Adrenal gland (tissue), 12 donors: ENCODE measurements around the gene PPFIA2. TPM values are rescaled to one million over a fixed set of nuclear protein-coding genes. Genes with fewer than 3 reads are reported as not detected.

ENCODE experiments used
- DNase-seq, 7 donors: peaks; one replicate each; pipeline ENCODE4 v3.0.0-alpha.2; 2019 to 2020
- H3K27ac ChIP-seq, 5 donors: fragments of 200-600 bp; sonication (generic) in 4 of 5; 1 replicate in 3 of 5; 2 replicates in 2 of 5; pipeline versions ENCODE4 v1.5.1 to v1.8.0; 2016 to 2020; ENCODE audit warnings: mild to moderate bottlenecking in 1 of 5
- H3K27me3 ChIP-seq: fragments of 200-600 bp; 2 replicates; pipeline ENCODE4 v1.8.0; 2021
- H3K36me3 ChIP-seq, 2 donors: fragments of 200-600 bp; replicated peaks in 1 of 2; 1 replicate in 1 of 2; 2 replicates in 1 of 2; pipeline versions ENCODE4 v1.5.1 to v1.8.0; 2018 to 2022
- H3K4me1 ChIP-seq, 2 donors: fragments of 200-600 bp; replicated peaks in 1 of 2; 1 replicate in 1 of 2; 2 replicates in 1 of 2; pipeline versions ENCODE4 v1.5.1 to v1.8.0; 2018 to 2021
- H3K4me3 ChIP-seq, 4 donors: fragments of 200-600 bp; sonication (generic) in 3 of 4; one replicate each; pipeline ENCODE4 v1.5.1; 2016 to 2018
- H3K9me3 ChIP-seq, 3 donors: fragments of 200-600 bp; sonication (generic) in 1 of 3; replicated peaks in 1 of 3; 1 replicate in 2 of 3; 2 replicates in 1 of 3; pipeline versions ENCODE4 v1.5.1 to v1.8.0; 2016 to 2021
- POLR2A ChIP-seq, 2 donors: fragments of 450-650 bp; IDR thresholded peaks; one replicate each; pipeline ENCODE4 v1.6.1; 2017; ENCODE audit warnings: antibody characterized with exemption in 2 of 2, mild to moderate bottlenecking in 2 of 2, moderate library complexity in 1 of 2
- WGBS, 4 donors: extraction: QIAGEN DNeasy Blood & Tissue Kit in 2 of 4; methylation state at CpG; one replicate each; pipeline versions ENCODE4 v1.1.5 to v1.1.7; 2013 to 2017; 5-methylcytosine and 5-hydroxymethylcytosine counted together
- intact Hi-C, 2 donors: fragments of 100-400 bp; cut with DNase I; formaldehyde crosslinking; loops; one replicate each; pipeline versions ENCODE4 v1.14.1 to v1.15.0; 2022 to 2023
- polyA plus RNA-seq, 3 donors: library from polyadenylated mRNA; stranded (reverse); fragments of 200-250 nt in 2 of 3; fragments of 350-450 nt in 1 of 3; fragmentation: Illumina TruSeq in 1 of 3; extraction: RNeasy Lipid Tissue Mini Kit (QIAGEN cat#74804) in 1 of 3; gene quantifications; one replicate each; pipeline ENCODE4 v1.2.3, GENCODE V29; 2013 to 2014
- total RNA-seq, 9 donors: library from RNA; depleted of rRNA in 4 of 9; stranded (reverse); fragments of >200 nt in 4 of 9; fragments of 120-200 nt in 1 of 9; fragmentation: NEBNext Ultra II Directional in 1 of 9; extraction: Animal tissue kit (Norgen Biotek cat#: 25700) in 1 of 9; gene quantifications; one replicate each; pipeline versions ENCODE4 v1.1.0 to v1.2.4, GENCODE V29; 2013 to 2023
- TF ChIP-seq, protein P1 (sequence below), 6 experiments: fragments of 450-650 bp in 4 of 6; fragments of 200-600 bp in 2 of 6; sonication (generic) in 1 of 6; IDR thresholded peaks; 1 replicate in 5 of 6; 2 replicates in 1 of 6; pipeline versions ENCODE4 v1.5.1 to v1.8.0; 2016 to 2021; ENCODE audit warnings: antibody characterized with exemption in 6 of 6, mild to moderate bottlenecking in 2 of 6, moderate library complexity in 1 of 6
- donor health status: healthy with polysubstance abuse.
- donor health status: Bipolar disorder and iron deficiency.
- donor health status: DM: yes; HTN: yes; CAD: no.
- donor health status: DM: no; HTN: no; CAD: no.
- donor health status: DM: no; HTN: no; CAD: no.
- donor health status: DM: yes; HTN: yes; CAD: no.

Gene PPFIA2
- total and polyA plus RNA-seq, 12 donors: 0.35 to 16.4 (median 2.4) TPM

DNA sequence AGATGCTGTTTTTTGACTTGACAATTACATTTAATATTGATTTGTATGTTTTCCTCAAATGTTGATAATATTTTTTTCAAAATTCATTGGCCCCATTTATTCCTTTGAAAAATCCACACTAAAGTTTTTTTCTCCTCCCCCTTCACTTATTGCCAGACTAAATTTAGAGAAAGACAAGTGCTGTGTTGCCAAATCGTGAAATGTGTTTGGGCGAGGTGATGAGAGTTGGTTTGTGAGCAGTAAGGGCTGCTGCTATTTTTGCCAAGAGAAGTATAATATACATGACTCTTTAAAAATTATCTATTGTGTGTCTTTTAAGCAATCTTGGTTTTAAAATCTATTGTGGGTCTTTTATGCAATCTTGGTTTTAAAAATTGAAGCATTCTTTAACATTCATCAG, 188.9 kb downstream of the PPFIA2 start:
- no peak for TF ChIP-seq POLR2A (IDR thresholded peaks at IDR 0.05)
- TF ChIP-seq, protein P1, sequence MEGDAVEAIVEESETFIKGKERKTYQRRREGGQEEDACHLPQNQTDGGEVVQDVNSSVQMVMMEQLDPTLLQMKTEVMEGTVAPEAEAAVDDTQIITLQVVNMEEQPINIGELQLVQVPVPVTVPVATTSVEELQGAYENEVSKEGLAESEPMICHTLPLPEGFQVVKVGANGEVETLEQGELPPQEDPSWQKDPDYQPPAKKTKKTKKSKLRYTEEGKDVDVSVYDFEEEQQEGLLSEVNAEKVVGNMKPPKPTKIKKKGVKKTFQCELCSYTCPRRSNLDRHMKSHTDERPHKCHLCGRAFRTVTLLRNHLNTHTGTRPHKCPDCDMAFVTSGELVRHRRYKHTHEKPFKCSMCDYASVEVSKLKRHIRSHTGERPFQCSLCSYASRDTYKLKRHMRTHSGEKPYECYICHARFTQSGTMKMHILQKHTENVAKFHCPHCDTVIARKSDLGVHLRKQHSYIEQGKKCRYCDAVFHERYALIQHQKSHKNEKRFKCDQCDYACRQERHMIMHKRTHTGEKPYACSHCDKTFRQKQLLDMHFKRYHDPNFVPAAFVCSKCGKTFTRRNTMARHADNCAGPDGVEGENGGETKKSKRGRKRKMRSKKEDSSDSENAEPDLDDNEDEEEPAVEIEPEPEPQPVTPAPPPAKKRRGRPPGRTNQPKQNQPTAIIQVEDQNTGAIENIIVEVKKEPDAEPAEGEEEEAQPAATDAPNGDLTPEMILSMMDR (IDR thresholded peaks at IDR 0.05): no peak
- Histone ChIP-seq H3K27ac (no peak overlapping the region), H3K36me3 (no peaks in the 10 kb centered on the region), H3K4me3 (no peak overlapping the region), H3K27me3 (no peaks in the 10 kb centered on the region), H3K9me3 (no peaks in the 10 kb centered on the region), H3K4me1 (no peaks in the 10 kb centered on the region)
- intact Hi-C loops: no loop called here
- WGBS, 4 donors: 76 to 87% (median 78%) methylated on average over 2 of the region's 2 CpGs
- DNase-seq: no peak

DNA sequence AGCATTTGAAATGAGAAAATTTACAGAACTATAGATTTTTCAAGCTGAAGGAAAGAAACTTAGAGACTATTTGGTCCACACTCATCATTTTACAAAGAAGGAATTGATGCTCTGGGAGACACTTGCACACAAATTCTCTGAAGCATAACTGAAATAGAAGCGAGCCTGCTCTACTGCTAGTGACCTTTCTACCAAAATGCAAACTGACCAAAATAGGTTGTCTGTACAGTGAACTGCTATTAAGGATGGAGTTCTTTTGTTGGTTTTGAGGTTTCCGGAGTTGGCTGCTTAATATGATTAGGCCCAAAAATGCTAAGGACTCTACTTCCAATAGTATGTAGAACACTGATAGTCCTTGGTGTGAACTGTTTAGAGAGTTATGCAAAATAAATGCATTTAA, 194.9 kb downstream of the PPFIA2 start:
- H3K9me3 ChIP-seq: no peaks in the 10 kb centered on the region
- 77 to 84% (median 82%) methylated on average over 2 of the region's 2 CpGs for WGBS, 4 donors
- intact Hi-C loops: no loop called here
- no peaks in the 10 kb centered on the region for H3K4me1 ChIP-seq
- DNase-seq: no peak
- H3K27ac ChIP-seq: no peak overlapping the region
- H3K36me3 ChIP-seq: no peaks in the 10 kb centered on the region
- H3K27me3 ChIP-seq: no peaks in the 10 kb centered on the region
- no peak overlapping the region for H3K4me3 ChIP-seq
- TF ChIP-seq, protein P1 (IDR thresholded peaks at IDR 0.05): no peak
- TF ChIP-seq POLR2A (IDR thresholded peaks at IDR 0.05): no peak

DNA sequence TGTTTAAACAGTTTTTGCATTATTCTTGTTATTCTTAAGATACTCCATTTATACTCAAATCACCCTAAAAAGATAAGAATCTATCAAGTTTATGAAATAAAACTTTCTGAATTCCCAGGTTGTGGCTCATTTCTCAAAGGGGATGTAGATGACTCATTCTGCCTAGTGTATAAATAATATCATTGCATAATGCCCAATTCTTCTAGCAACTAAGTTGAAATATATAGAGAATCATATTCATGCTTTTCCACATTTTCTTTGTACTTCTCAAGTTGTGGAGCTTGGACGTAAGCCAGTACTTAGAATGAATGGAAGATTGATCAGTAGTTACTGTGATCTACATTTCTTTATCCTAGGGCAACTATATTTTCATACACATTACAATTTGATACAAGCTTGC, 201.1 kb downstream of the PPFIA2 start:
- WGBS, 4 donors: 57 to 75% (median 69%) methylated on average over 1 of the region's 1 CpG
- no peaks in the 10 kb centered on the region for H3K36me3 ChIP-seq
- intact Hi-C loops: no loop called here
- no peak for DNase-seq
- H3K4me1 ChIP-seq: no peaks in the 10 kb centered on the region
- no peak overlapping the region for H3K27ac ChIP-seq
- H3K9me3 ChIP-seq: no peaks in the 10 kb centered on the region
- H3K27me3 ChIP-seq: no peaks in the 10 kb centered on the region
- H3K4me3 ChIP-seq: no peak overlapping the region
- TF ChIP-seq, protein P1 (IDR thresholded peaks at IDR 0.05): no peak
- TF ChIP-seq POLR2A (IDR thresholded peaks at IDR 0.05): no peak

DNA sequence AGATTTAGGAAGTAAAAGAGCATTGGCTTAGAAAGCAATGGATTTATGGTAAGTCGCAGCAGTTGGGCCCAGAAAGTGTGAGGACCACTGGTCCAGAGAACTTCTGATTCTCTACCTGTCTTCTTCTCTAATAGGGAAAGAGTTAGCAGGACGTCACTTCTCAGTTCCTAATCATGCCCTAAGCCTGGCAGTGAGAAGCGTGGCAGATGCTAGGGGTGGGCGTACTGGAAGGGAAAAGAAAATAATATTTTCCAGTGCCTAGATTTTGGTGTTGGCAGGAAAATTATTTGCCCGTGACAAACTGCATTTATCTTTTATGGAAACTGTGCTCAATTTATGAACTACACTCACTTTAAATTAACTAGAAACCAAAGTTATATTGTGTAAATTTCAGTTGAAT, 212.3 kb downstream of the PPFIA2 start:
- no peak for TF ChIP-seq POLR2A (IDR thresholded peaks at IDR 0.05)
- TF ChIP-seq, protein P1 (IDR thresholded peaks at IDR 0.05): no peak
- intact Hi-C loops: no loop called here
- Histone ChIP-seq H3K27me3 (no peaks in the 10 kb centered on the region), H3K36me3 (no peaks in the 10 kb centered on the region), H3K4me3 (no peak overlapping the region), H3K4me1 (no peaks in the 10 kb centered on the region), H3K27ac (no peak overlapping the region), H3K9me3 (no peaks in the 10 kb centered on the region)
- DNase-seq: no peak
- 77 to 81% (median 80%) methylated on average over 5 of the region's 5 CpGs for WGBS, 4 donors
